Activated B cell treated with CpG ODN at 0.5 μM for 24 hours (primary cell): Measurements from ENCODE around the gene KLHL9. TPM values are rescaled to one million over a fixed set of nuclear protein-coding genes. Genes with fewer than 3 reads are reported as not detected.

Source experiments
- ATAC-seq: fragments of 200-7000 bp; cut with Tn5 transposase; one replicate; pipeline ENCODE4 v1.10.0; 2021; ENCODE audit warnings: low read depth, mild to moderate bottlenecking, moderate library complexity
- CTCF ChIA-PET: fragments of 350-600 bp; sonication (Branson Sonifier 250); formaldehyde crosslinking; loops from one replicate; lab custom pipeline; 2021; ENCODE audit warnings: antibody characterized with exemption; lab: Charles Lee
- POLR2A ChIA-PET: fragments of 350-600 bp; sonication (Branson Sonifier 250); formaldehyde crosslinking; loops from one replicate; lab custom pipeline; 2021; ENCODE audit warnings: antibody characterized with exemption; lab: Charles Lee
- DNase-seq: peaks from one replicate; pipeline ENCODE4 v3.0.0; 2022
- H3K27ac Mint-ChIP-seq: one replicate; pipeline ENCODE4 v1.8.0; 2020; ENCODE audit warnings: mixed read lengths
- H3K27me3 Mint-ChIP-seq: one replicate; pipeline ENCODE4 v1.8.0; 2021; ENCODE audit warnings: mixed read lengths
- H3K36me3 Mint-ChIP-seq: one replicate; pipeline ENCODE4 v1.8.0; 2021; ENCODE audit warnings: low read depth, mixed read lengths
- H3K4me1 Mint-ChIP-seq: one replicate; pipeline ENCODE4 v1.8.0; 2021; ENCODE audit warnings: mixed read lengths
- H3K4me3 Mint-ChIP-seq: one replicate; pipeline ENCODE4 v1.8.0; 2020; ENCODE audit warnings: mild to moderate bottlenecking, mixed read lengths
- H3K9me3 Mint-ChIP-seq: one replicate; pipeline ENCODE4 v1.8.0; 2020; ENCODE audit warnings: mixed read lengths
- intact Hi-C: fragments of 100-400 bp; cut with micrococcal nuclease; formaldehyde crosslinking; loops from one replicate; pipeline ENCODE4 v1.15.1; 2024
- total RNA-seq: library from RNA; stranded (reverse); gene quantifications from 2 replicates; pipeline ENCODE4 v1.2.3, GENCODE V29; 2022
- TF ChIP-seq, protein P1 (sequence below): fragments of 200-600 bp; IDR thresholded peaks from one replicate; pipeline ENCODE4 v1.8.0; 2022; ENCODE audit warnings: antibody characterized with exemption, mild to moderate bottlenecking

Gene KLHL9
- total RNA-seq, 1 donor from 2014 or later = 13.8 TPM

DNA sequence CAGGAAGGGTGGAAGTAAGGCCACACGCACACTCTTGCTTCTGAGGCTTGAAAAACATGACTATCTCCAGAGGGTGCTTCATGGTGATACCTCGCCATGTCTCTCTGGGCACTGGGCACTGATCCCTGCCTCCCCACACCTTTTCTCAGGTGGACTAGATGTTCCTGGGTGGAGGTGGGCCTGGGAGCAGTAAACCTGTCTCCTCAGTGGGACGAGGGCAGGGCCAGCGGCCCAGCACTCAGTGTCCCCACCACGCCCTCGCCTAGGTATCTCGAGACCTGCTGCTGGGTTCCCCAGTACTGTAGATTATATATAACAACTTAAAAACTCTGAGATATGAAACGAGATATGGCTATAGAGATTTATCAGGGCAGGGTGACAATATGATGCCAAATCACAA lies 27.1 kb upstream of the KLHL9 start:
- no peak overlapping the region for H3K27ac Mint-ChIP-seq
- TF ChIP-seq, protein P1, sequence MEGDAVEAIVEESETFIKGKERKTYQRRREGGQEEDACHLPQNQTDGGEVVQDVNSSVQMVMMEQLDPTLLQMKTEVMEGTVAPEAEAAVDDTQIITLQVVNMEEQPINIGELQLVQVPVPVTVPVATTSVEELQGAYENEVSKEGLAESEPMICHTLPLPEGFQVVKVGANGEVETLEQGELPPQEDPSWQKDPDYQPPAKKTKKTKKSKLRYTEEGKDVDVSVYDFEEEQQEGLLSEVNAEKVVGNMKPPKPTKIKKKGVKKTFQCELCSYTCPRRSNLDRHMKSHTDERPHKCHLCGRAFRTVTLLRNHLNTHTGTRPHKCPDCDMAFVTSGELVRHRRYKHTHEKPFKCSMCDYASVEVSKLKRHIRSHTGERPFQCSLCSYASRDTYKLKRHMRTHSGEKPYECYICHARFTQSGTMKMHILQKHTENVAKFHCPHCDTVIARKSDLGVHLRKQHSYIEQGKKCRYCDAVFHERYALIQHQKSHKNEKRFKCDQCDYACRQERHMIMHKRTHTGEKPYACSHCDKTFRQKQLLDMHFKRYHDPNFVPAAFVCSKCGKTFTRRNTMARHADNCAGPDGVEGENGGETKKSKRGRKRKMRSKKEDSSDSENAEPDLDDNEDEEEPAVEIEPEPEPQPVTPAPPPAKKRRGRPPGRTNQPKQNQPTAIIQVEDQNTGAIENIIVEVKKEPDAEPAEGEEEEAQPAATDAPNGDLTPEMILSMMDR = no peak
- DNase-seq = no peak
- ChIA-PET CTCF (no interaction called here), POLR2A (no interaction called here)
- H3K4me1 Mint-ChIP-seq = peaks cover 13% of the 10 kb centered on the region
- no peaks in the 10 kb centered on the region for H3K9me3 Mint-ChIP-seq
- peaks cover 23% of the 10 kb centered on the region for H3K27me3 Mint-ChIP-seq
- no peaks in the 10 kb centered on the region for H3K36me3 Mint-ChIP-seq
- ATAC-seq = no peak
- intact Hi-C loops = no loop called here
- H3K4me3 Mint-ChIP-seq = no peak overlapping the region

DNA sequence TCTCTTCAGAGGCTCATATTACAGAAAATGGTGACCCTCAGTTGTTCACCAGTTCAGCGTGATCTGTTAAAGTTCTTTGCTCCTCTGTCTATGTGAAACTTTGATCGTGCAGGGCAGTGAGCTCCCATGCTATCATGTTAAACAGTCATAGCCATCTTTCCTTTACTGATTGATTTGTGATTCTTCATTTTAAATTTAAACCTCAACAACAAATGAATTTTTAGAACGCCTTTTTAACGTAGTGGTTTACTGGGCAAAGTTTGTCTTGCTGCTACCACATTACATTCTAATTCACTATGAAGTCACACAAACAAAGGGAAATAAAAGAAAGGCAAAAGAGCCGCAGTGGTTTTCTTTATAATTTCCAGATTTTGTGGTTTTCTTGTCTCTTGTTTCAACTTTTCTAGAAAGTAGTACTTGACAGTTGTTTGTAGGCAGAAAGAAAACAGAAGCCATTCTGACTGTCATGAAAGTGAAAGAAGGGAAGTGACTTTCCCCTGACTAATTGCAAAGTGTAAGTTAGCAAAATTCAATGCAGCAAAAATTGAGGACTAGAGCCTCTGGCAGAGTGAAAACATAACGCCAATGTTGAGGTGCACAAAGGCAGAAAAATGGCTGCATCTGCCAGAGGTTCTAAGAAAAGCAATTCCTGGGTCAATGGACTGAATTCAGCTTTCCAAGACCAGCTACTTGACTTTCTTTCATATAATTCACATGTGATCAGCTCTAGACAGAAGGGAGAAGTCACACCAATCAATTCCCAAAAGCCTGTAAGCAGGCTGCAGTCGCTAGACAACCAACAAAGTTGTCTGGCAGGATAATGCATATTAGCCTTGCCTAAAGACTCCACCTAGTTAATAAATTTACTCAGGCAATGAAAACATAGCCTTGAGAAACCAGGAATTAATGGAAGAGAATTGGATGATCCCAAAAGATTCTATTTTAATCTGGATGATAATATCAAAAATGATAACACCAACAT lies 22.6 kb upstream of the KLHL9 start:
- Mint-ChIP-seq H3K4me3 (no peak overlapping the region), H3K27ac (no peak overlapping the region), H3K27me3 (peaks cover 20% of the 10 kb centered on the region), H3K36me3 (no peaks in the 10 kb centered on the region), H3K4me1 (peaks cover 10% of the 10 kb centered on the region), H3K9me3 (peaks cover 9% of the 10 kb centered on the region)
- intact Hi-C loops = no loop called here
- POLR2A ChIA-PET = no interaction called here
- DNase-seq (no peak), ATAC-seq (peak; percentile 34)
- CTCF ChIA-PET = interaction anchor here (0.9 kb wide), 1 partner anchor 23 kb away, joined by 3 read pairs; no protein-coding TSS in a partner anchor
- TF ChIP-seq, protein P1 = no peak

DNA sequence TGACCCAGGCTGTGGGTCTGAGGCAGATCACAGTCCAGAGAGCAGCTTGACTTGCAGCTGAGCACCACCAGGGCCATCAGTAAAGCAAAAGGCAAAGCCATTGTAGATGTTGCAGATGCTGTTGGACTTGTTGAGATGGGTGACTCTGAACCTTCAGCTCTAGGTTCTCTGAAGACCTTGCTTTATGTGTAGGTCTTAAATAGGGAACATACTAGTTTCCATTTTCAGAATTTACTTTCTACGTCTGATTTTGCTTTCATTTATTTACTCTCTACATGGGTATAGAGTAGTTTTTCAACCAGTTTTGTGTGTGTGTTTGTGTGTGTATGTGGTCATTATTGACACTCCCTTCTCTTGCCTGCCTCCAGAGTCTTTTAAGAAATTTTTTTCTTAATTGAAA lies 15.6 kb upstream of the KLHL9 start, which contains the start of gene IFNA6:
IFNA6 (minus strand) TSS at position 101 of the 400 bp plus-strand sequence; CDS start at position 101, 0 bp downstream.
- Mint-ChIP-seq H3K27me3 (peaks cover 41% of the 10 kb centered on the region), H3K9me3 (peaks cover 9% of the 10 kb centered on the region)
- no peak for ATAC-seq

DNA sequence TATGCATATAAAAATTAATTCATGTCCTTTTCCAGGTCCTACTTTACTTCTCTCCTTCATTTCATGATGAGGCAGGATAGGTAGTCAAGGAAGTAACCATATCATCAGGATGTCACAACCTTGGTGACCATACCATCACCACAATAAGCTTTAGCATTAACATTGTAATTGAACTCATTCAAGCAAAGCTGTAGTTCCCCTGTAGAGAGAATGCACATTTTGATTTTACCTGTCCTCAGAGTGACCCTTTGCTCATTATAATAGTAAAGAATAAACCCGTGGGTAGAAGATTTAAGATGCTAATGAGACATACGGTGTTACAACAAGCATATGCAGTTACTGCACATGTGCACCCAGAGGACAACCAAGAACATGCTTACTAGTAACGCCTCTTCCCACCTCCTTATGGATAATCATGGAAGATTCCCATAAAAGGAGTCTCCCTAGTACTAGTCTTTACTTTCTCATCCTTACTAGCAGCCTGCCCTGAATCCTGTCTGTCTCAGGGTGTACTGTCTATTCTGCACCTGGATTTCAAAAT lies 13.3 kb upstream of the KLHL9 start:
- TF ChIP-seq, protein P1 = no peak
- DNase-seq = no peak
- H3K4me3 Mint-ChIP-seq = no peak overlapping the region
- POLR2A ChIA-PET = no interaction called here
- no peak for ATAC-seq
- CTCF ChIA-PET = no interaction called here
- peaks cover 44% of the 10 kb centered on the region for H3K27me3 Mint-ChIP-seq
- H3K27ac Mint-ChIP-seq = no peak overlapping the region
- no peaks in the 10 kb centered on the region for H3K36me3 Mint-ChIP-seq
- H3K9me3 Mint-ChIP-seq = no peaks in the 10 kb centered on the region
- H3K4me1 Mint-ChIP-seq = peaks cover 6% of the 10 kb centered on the region
- intact Hi-C loops = no loop called here

More for the DNA sequence above, 15.6 kb upstream of the KLHL9 start, which contains the start of gene IFNA6:
- POLR2A ChIA-PET = no interaction called here
- Mint-ChIP-seq H3K4me1 (no peaks in the 10 kb centered on the region), H3K36me3 (no peaks in the 10 kb centered on the region), H3K27ac (no peak within 1 kb of the TSS), H3K4me3 (no peak within 1 kb of the TSS)
- DNase-seq = no peak
- intact Hi-C loops = no loop called here
- CTCF ChIA-PET = no interaction called here
- TF ChIP-seq, protein P1 = no peak

DNA sequence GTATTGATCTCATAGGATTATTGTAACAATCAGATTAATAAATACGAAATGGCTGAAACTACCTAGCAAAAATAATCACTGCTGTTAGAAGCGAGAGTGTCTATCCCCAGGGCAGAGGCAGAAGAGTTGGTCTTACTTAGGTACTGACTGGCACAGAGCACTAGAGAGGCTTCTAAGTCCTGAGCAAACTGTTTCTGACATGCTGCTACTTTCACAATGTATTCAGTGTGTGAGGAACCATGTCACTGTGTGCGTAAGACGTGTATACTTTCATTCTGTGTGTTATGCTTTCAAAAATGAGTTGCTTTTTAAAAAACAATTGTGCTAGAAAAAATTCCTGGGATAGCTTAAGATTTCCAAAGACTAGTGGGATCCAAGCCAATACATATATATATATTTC lies 5.5 kb upstream of the KLHL9 start:
- CTCF ChIA-PET = interaction anchor here (1.1 to 1.3 kb wide), 2 partner anchors 11 to 55 kb away, joined by 3 to 5 read pairs; no protein-coding TSS in a partner anchor

More for the DNA sequence above, 5.5 kb upstream of the KLHL9 start:
- H3K4me3 Mint-ChIP-seq = no peak overlapping the region
- TF ChIP-seq, protein P1 = no peak
- H3K27ac Mint-ChIP-seq = no peak overlapping the region
- ATAC-seq (no peak), DNase-seq (no peak)
- no peaks in the 10 kb centered on the region for H3K9me3 Mint-ChIP-seq
- POLR2A ChIA-PET = no interaction called here
- H3K36me3 Mint-ChIP-seq = no peaks in the 10 kb centered on the region
- peaks cover 49% of the 10 kb centered on the region for H3K27me3 Mint-ChIP-seq
- intact Hi-C loops = no loop called here
- peaks cover 10% of the 10 kb centered on the region for H3K4me1 Mint-ChIP-seq
